ENCODE data around the gene PCDHGC3.
"Not testable (repeated sequence)": the region's sequence is repeated elsewhere in the genome, so short reads cannot be mapped to it uniquely, and the experiment has no call there.

PCDHGC3 gene

GRCh38 chr5:141431286-141431685 lies 44.5 kb upstream of the PCDHGC3 start:
- no peaks in the 10 kb centered on the region for H3K79me2 ChIP-seq (ENCODE audit: low read length)
- H3K4me3 ChIP-seq (ENCODE audit: low read length): peak overlapping the region; percentile 46; the same call in 1 of the 2 replicates
- no peaks in the 10 kb centered on the region for H4K20me1 ChIP-seq (ENCODE audit: insufficient read depth, low read length)
- no peaks in the 10 kb centered on the region for H3F3A ChIP-seq (ENCODE audit: insufficient read depth, low read length)
- H3K27me3 ChIP-seq (replicated peaks; ENCODE audit: insufficient read depth, low read length): no peaks in the 10 kb centered on the region; the same call in 1 of the 2 replicates
- no peak overlapping the region for H2AFZ ChIP-seq (ENCODE audit: low read length)
- no peak for TF ChIP-seq EZH2 (optimal IDR thresholded peaks at IDR 0.05; ENCODE audit: low read depth, low read length)
- no peak for DNase-seq
- no peaks in the 10 kb centered on the region for H3K4me1 ChIP-seq (ENCODE audit: low read length)
- no peak overlapping the region for H3K9ac ChIP-seq (ENCODE audit: low read length)
- H3K9me3 ChIP-seq (replicated peaks; ENCODE audit: insufficient read depth, low read length): no peaks in the 10 kb centered on the region
- no peak overlapping the region for H3K27ac ChIP-seq (ENCODE audit: low read length)
- peak overlapping the region; percentile 77 for H3K4me2 ChIP-seq (ENCODE audit: low read depth, low read length)
- H3K36me3 ChIP-seq (replicated peaks; ENCODE audit: insufficient read depth, low read length): no peaks in the 10 kb centered on the region
- no peaks in the 10 kb centered on the region for H3K9me2 ChIP-seq (replicated peaks; ENCODE audit: insufficient read depth, low read length)

DNA sequence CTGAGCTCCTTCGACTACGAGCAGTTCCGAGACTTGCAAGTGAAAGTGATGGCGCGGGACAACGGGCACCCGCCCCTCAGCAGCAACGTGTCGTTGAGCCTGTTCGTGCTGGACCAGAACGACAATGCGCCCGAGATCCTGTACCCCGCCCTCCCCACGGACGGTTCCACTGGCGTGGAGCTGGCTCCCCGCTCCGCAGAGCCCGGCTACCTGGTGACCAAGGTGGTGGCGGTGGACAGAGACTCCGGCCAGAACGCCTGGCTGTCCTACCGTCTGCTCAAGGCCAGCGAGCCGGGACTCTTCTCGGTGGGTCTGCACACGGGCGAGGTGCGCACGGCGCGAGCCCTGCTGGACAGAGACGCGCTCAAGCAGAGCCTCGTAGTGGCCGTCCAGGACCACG lies 43.5 kb upstream of the PCDHGC3 start:
- not testable (repeated sequence) for H3F3A ChIP-seq (ENCODE audit: insufficient read depth, low read length); H3K4me1 ChIP-seq (ENCODE audit: low read length); H3K9me2 ChIP-seq (replicated peaks; ENCODE audit: insufficient read depth, low read length); H2AFZ ChIP-seq (ENCODE audit: low read length); H3K4me3 ChIP-seq (ENCODE audit: low read length); H3K36me3 ChIP-seq (replicated peaks; ENCODE audit: insufficient read depth, low read length); H3K9ac ChIP-seq (ENCODE audit: low read length); H3K27ac ChIP-seq (ENCODE audit: low read length); H3K79me2 ChIP-seq (ENCODE audit: low read length); DNase-seq; H3K9me3 ChIP-seq (replicated peaks; ENCODE audit: insufficient read depth, low read length); H3K4me2 ChIP-seq (ENCODE audit: low read depth, low read length); H4K20me1 ChIP-seq (ENCODE audit: insufficient read depth, low read length); H3K27me3 ChIP-seq (replicated peaks; ENCODE audit: insufficient read depth, low read length)

DNA sequence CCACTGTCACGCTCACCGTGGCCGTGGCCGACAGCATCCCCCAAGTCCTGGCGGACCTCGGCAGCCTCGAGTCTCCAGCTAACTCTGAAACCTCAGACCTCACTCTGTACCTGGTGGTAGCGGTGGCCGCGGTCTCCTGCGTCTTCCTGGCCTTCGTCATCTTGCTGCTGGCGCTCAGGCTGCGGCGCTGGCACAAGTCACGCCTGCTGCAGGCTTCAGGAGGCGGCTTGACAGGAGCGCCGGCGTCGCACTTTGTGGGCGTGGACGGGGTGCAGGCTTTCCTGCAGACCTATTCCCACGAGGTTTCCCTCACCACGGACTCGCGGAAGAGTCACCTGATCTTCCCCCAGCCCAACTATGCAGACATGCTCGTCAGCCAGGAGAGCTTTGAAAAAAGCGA lies 43.0 kb upstream of the PCDHGC3 start:
- not testable (repeated sequence) for H3K27me3 ChIP-seq (replicated peaks; ENCODE audit: insufficient read depth, low read length); H3K9ac ChIP-seq (ENCODE audit: low read length); H4K20me1 ChIP-seq (ENCODE audit: insufficient read depth, low read length); H3K9me2 ChIP-seq (replicated peaks; ENCODE audit: insufficient read depth, low read length); H3K27ac ChIP-seq (ENCODE audit: low read length); H3K4me3 ChIP-seq (ENCODE audit: low read length); H3K79me2 ChIP-seq (ENCODE audit: low read length); H2AFZ ChIP-seq (ENCODE audit: low read length); H3K36me3 ChIP-seq (replicated peaks; ENCODE audit: insufficient read depth, low read length); H3F3A ChIP-seq (ENCODE audit: insufficient read depth, low read length); H3K4me2 ChIP-seq (ENCODE audit: low read depth, low read length); H3K9me3 ChIP-seq (replicated peaks; ENCODE audit: insufficient read depth, low read length); DNase-seq; H3K4me1 ChIP-seq (ENCODE audit: low read length)

DNA sequence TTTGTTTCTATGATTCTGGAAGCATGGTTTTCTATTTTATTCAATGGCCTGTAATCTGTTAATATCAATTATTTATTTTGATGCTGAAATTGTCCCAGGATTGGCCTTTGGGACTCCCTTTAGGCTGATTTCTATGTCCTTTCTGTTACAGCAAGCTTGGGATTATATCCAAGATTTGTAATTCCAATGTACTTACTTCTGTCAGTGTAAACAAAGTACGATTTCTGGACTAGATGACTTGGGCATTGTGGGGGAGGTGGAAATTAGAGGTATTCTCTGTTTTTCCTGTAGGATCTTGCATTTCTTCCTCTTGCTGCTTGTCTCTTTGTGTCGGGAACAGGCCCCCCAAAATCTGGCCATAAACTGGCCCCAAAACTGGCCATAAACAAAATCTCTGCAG lies 41.8 kb upstream of the PCDHGC3 start:
- no peaks in the 10 kb centered on the region; the same call in 1 of the 2 replicates for H3K27me3 ChIP-seq (replicated peaks; ENCODE audit: insufficient read depth, low read length)
- no peak overlapping the region for H3K9ac ChIP-seq (ENCODE audit: low read length)
- H3K9me3 ChIP-seq (replicated peaks; ENCODE audit: insufficient read depth, low read length): no peaks in the 10 kb centered on the region
- no peaks in the 10 kb centered on the region for H4K20me1 ChIP-seq (ENCODE audit: insufficient read depth, low read length)
- no peak overlapping the region for H2AFZ ChIP-seq (ENCODE audit: low read length)
- TF ChIP-seq EZH2phosphoT487 (IDR thresholded peaks at IDR 0.05; ENCODE audit: low read length) (no peak), EZH2 (optimal IDR thresholded peaks at IDR 0.05; ENCODE audit: low read depth, low read length) (no peak), CTCF (IDR thresholded peaks at IDR 0.05; ENCODE audit: low read length) (no peak)
- no peaks in the 10 kb centered on the region for H3K79me2 ChIP-seq (ENCODE audit: low read length)
- no peak overlapping the region for H3K27ac ChIP-seq (ENCODE audit: low read length)
- no peaks in the 10 kb centered on the region for H3K4me1 ChIP-seq (ENCODE audit: low read length)
- no peak overlapping the region for H3K4me2 ChIP-seq (ENCODE audit: low read depth, low read length)
- no peaks in the 10 kb centered on the region for H3K36me3 ChIP-seq (replicated peaks; ENCODE audit: insufficient read depth, low read length)
- DNase-seq: no peak
- no peaks in the 10 kb centered on the region for H3F3A ChIP-seq (ENCODE audit: insufficient read depth, low read length)
- H3K4me3 ChIP-seq (ENCODE audit: low read length): no peak overlapping the region
- H3K9me2 ChIP-seq (replicated peaks; ENCODE audit: insufficient read depth, low read length): no peaks in the 10 kb centered on the region

DNA sequence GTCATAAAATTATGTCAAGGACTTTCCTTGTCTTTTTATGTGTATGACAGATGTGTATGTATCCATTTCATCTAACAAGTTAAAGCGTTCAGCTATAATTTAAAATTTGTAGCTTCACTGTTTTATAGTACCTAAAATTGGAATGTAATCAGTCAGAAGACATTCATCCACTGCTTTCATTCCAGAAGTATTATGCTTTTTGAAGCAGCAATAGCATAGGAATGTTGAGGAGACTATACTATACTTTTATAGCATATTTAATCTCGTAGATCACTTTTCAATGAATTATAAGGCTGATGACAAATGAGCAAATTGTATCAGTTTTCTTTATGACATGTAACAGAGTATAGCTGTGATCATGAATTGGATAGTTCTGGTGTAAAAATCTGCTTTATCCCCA lies 38.5 kb upstream of the PCDHGC3 start:
- no peaks in the 10 kb centered on the region for H4K20me1 ChIP-seq (ENCODE audit: insufficient read depth, low read length)
- H3K4me3 ChIP-seq (ENCODE audit: low read length): no peak overlapping the region
- no peak overlapping the region for H2AFZ ChIP-seq (ENCODE audit: low read length)
- H3K9me2 ChIP-seq (replicated peaks; ENCODE audit: insufficient read depth, low read length): no peaks in the 10 kb centered on the region
- TF ChIP-seq EZH2phosphoT487 (IDR thresholded peaks at IDR 0.05; ENCODE audit: low read length) (no peak), CTCF (IDR thresholded peaks at IDR 0.05; ENCODE audit: low read length) (no peak), EZH2 (optimal IDR thresholded peaks at IDR 0.05; ENCODE audit: low read depth, low read length) (no peak)
- no peaks in the 10 kb centered on the region; the same call in 1 of the 2 replicates for H3K27me3 ChIP-seq (replicated peaks; ENCODE audit: insufficient read depth, low read length)
- H3K4me2 ChIP-seq (ENCODE audit: low read depth, low read length): no peak overlapping the region
- H3K27ac ChIP-seq (ENCODE audit: low read length): no peak overlapping the region
- H3K9me3 ChIP-seq (replicated peaks; ENCODE audit: insufficient read depth, low read length): no peaks in the 10 kb centered on the region
- no peak overlapping the region for H3K9ac ChIP-seq (ENCODE audit: low read length)
- H3F3A ChIP-seq (ENCODE audit: insufficient read depth, low read length): no peaks in the 10 kb centered on the region
- no peaks in the 10 kb centered on the region for H3K79me2 ChIP-seq (ENCODE audit: low read length)
- DNase-seq: no peak
- H3K36me3 ChIP-seq (replicated peaks; ENCODE audit: insufficient read depth, low read length): no peaks in the 10 kb centered on the region
- no peaks in the 10 kb centered on the region for H3K4me1 ChIP-seq (ENCODE audit: low read length)

All from MM.1S (cell line).